Smooth muscle cell (in vitro differentiated cells): ENCODE data around the gene ARHGEF33. TPM values are rescaled to one million over a fixed set of nuclear protein-coding genes. Genes with fewer than 3 reads are reported as not detected.

Experiments
- DNase-seq: peaks from one replicate; lab custom pipeline; 2025; ENCODE audit not compliant: unreplicated experiment; lab: John Stamatoyannopoulos, UW
- H2AFZ ChIP-seq: fragments of 200-600 bp; sonication (generic); 2 replicates; pipeline ENCODE4 v1.6.0; 2016; ENCODE audit warnings: antibody characterized with exemption, low read depth, mild to moderate bottlenecking
- H3F3A ChIP-seq: fragments of 200-600 bp; sonication (generic); 2 replicates; pipeline ENCODE4 v1.6.0; 2017; ENCODE audit warnings: antibody characterized with exemption, low read depth
- H3K27ac ChIP-seq: fragments of 200-600 bp; sonication (generic); 2 replicates; pipeline ENCODE4 v1.5.1; 2016; ENCODE audit warnings: low read depth, mild to moderate bottlenecking
- H3K27me3 ChIP-seq: fragments of 200-600 bp; sonication (generic); 2 replicates; pipeline ENCODE4 v1.6.1; 2016; ENCODE audit warnings: low read depth, mild to moderate bottlenecking
- H3K36me3 ChIP-seq: fragments of 200-600 bp; sonication (generic); 2 replicates; pipeline ENCODE4 v1.5.1; 2016; ENCODE audit warnings: low read depth
- H3K4me1 ChIP-seq: fragments of 200-600 bp; sonication (generic); 2 replicates; pipeline ENCODE4 v1.5.1; 2016; ENCODE audit warnings: low read depth
- H3K4me2 ChIP-seq: fragments of 200-600 bp; sonication (generic); 2 replicates; pipeline ENCODE4 v1.6.0; 2016; ENCODE audit warnings: mild to moderate bottlenecking
- H3K4me3 ChIP-seq: fragments of 200-600 bp; sonication (generic); 2 replicates; pipeline ENCODE4 v1.5.1; 2016; ENCODE audit warnings: mild to moderate bottlenecking
- H3K79me2 ChIP-seq: fragments of 200-600 bp; sonication (generic); 2 replicates; pipeline ENCODE4 v1.6.0; 2016; ENCODE audit warnings: low read depth, mild to moderate bottlenecking
- H3K9ac ChIP-seq: fragments of 200-600 bp; sonication (generic); 2 replicates; pipeline ENCODE4 v1.6.0; 2016; ENCODE audit warnings: low read depth
- H3K9me3 ChIP-seq: fragments of 200-600 bp; sonication (generic); replicated peaks from 2 replicates; pipeline ENCODE4 v1.5.1; 2016; ENCODE audit warnings: low read depth
- H4K20me1 ChIP-seq: fragments of 200-600 bp; sonication (generic); 2 replicates; pipeline ENCODE4 v1.6.0; 2016; ENCODE audit warnings: low read depth
- CTCF ChIP-seq: fragments of 200-600 bp; sonication (generic); IDR thresholded peaks from 2 replicates; pipeline ENCODE4 v1.5.1; 2017; ENCODE audit warnings: borderline replicate concordance, mild to moderate bottlenecking, antibody characterized with exemption; ENCODE audit not compliant: insufficient read depth, poor library complexity, severe bottlenecking
- WGBS: methylation state at CpG from one replicate; pipeline ENCODE4 v1.1.7; 2016; ENCODE audit warnings: low lambda C conversion rate; 5-methylcytosine and 5-hydroxymethylcytosine counted together
- polyA plus RNA-seq: library from polyadenylated mRNA; unstranded; fragments of >200 nt; fragmentation: Nextera tagmentation; extraction: Ambion mirVana; gene quantifications from 2 replicates; pipeline ENCODE4 v1.2.1, GENCODE V29; 2016
- small RNA-seq: library from RNA; depleted of rRNA; stranded (forward); fragments of <200 nt; gene quantifications from one replicate; pipeline ENCODE3, GENCODE V24; 2014
- total RNA-seq: library from RNA; depleted of rRNA; stranded (reverse); fragments of >200 nt; gene quantifications from 2 replicates; pipeline ENCODE4 v1.2.3, GENCODE V29; 2014

The ARHGEF33 gene
- total and polyA plus RNA-seq, 2 experiments from 2014 or later: 0.40 to 1.4 TPM

GRCh38 chr2:39023649-39024048 lies 134.0 kb downstream of the ARHGEF33 start:
- H3F3A ChIP-seq: no peaks in the 10 kb centered on the region
- no peaks in the 10 kb centered on the region for H3K27me3 ChIP-seq
- DNase-seq: no peak
- 96% methylated on average over 3 of the region's 3 CpGs for WGBS
- H3K36me3 ChIP-seq: peaks cover 5% of the 10 kb centered on the region
- no peaks in the 10 kb centered on the region for H3K4me1 ChIP-seq
- H3K4me2 ChIP-seq: no peak overlapping the region
- H3K27ac ChIP-seq: no peak overlapping the region
- no peaks in the 10 kb centered on the region for H3K9me3 ChIP-seq
- H3K9ac ChIP-seq: no peak overlapping the region
- no peaks in the 10 kb centered on the region for H4K20me1 ChIP-seq
- no peak overlapping the region for H2AFZ ChIP-seq
- H3K4me3 ChIP-seq: no peak overlapping the region
- no peak for TF ChIP-seq CTCF
- H3K79me2 ChIP-seq: no peaks in the 10 kb centered on the region

- DNase-seq: no peak
- no peaks in the 10 kb centered on the region for H3K27me3 ChIP-seq
- H3K36me3 ChIP-seq: peaks cover 5% of the 10 kb centered on the region
- H3K4me3 ChIP-seq: no peak overlapping the region
- no peaks in the 10 kb centered on the region for H3K9me3 ChIP-seq
- WGBS: 87% methylated on average over 4 of the region's 4 CpGs
- TF ChIP-seq CTCF: no peak
- no peak overlapping the region for H3K27ac ChIP-seq
- H4K20me1 ChIP-seq: no peaks in the 10 kb centered on the region
- H3F3A ChIP-seq: no peaks in the 10 kb centered on the region
- no peak overlapping the region for H2AFZ ChIP-seq
- no peak overlapping the region for H3K9ac ChIP-seq
- no peaks in the 10 kb centered on the region for H3K4me1 ChIP-seq
- no peaks in the 10 kb centered on the region for H3K79me2 ChIP-seq
- H3K4me2 ChIP-seq: no peak overlapping the region
Observed at GRCh38 chr2:39024833-39025232, 135.2 kb downstream of the ARHGEF33 start.

Small RNA genes lying within 50 kb of the gene (small RNA-seq; reads per million reads assigned to genes)
- gene RN7SL96P (not detected), gene RNU6-851P (not detected)

Other genes with a start within 250 kb of the ARHGEF33 start
- 11.0 and 13.1 TPM in 2 replicates for gene GALM, start 223.8 kb upstream of the ARHGEF33 start, total RNA-seq
- gene GALM, start 223.8 kb upstream of the ARHGEF33 start, polyA plus RNA-seq: 8.5 and 18.9 TPM in 2 replicates
- gene SRSF7, start 138.5 kb upstream of the ARHGEF33 start, total RNA-seq: 92.5 and 122 TPM in 2 replicates
- 102 and 107 TPM in 2 replicates for gene SRSF7, start 138.5 kb upstream of the ARHGEF33 start, polyA plus RNA-seq
- 2.7 and 4.9 TPM in 2 replicates for gene GEMIN6, start 111.7 kb upstream of the ARHGEF33 start, total RNA-seq
- 9.0 and 10.2 TPM in 2 replicates for gene GEMIN6, start 111.7 kb upstream of the ARHGEF33 start, polyA plus RNA-seq
- 16.8 and 22.2 TPM in 2 replicates for gene DHX57, start 13.9 kb upstream of the ARHGEF33 start, total RNA-seq
- gene DHX57, start 13.9 kb upstream of the ARHGEF33 start, polyA plus RNA-seq: 8.4 and 10.8 TPM in 2 replicates
- gene MORN2, start 13.9 kb upstream of the ARHGEF33 start, total RNA-seq: 30.5 and 49.7 TPM in 2 replicates
- 42.8 and 53.7 TPM in 2 replicates for gene MORN2, start 13.9 kb upstream of the ARHGEF33 start, polyA plus RNA-seq
- 34.0 and 38.5 TPM in 2 replicates for gene SOS1, start 231.2 kb downstream of the ARHGEF33 start, total RNA-seq
- gene SOS1, start 231.2 kb downstream of the ARHGEF33 start, polyA plus RNA-seq: 8.4 and 10.1 TPM in 2 replicates